Thoracic aorta (tissue), 2 donors: ENCODE measurements around the gene LIF. TPM values are rescaled to one million over a fixed set of nuclear protein-coding genes. Genes with fewer than 3 reads are reported as not detected.

Experiments used
- ATAC-seq: fragments of 150-250 bp; one replicate; pipeline ENCODE4 v1.8.0; 2017; ENCODE audit warnings: low read depth; ENCODE audit not compliant: insufficient number of reproducible peaks, low FRiP score
- DNase-seq: peaks from one replicate; pipeline ENCODE4 v3.0.0-alpha.2; 2020; ENCODE audit warnings: low spot score
- H3K27ac ChIP-seq, 2 donors: fragments of 200-600 bp; sonication (generic); 1 replicate in 1 of 2; 2 replicates in 1 of 2; pipeline ENCODE4 v1.5.1; 2016; ENCODE audit warnings: mild to moderate bottlenecking in 2 of 2, moderate library complexity in 2 of 2
- H3K27me3 ChIP-seq: fragments of 200-600 bp; sonication (generic); replicated peaks from 2 replicates; pipeline ENCODE4 v1.6.0; 2016; ENCODE audit warnings: mild to moderate bottlenecking; ENCODE audit not compliant: insufficient read depth
- H3K36me3 ChIP-seq: fragments of 200-600 bp; sonication (generic); one replicate; pipeline ENCODE4 v1.5.1; 2016
- H3K4me1 ChIP-seq, 2 donors: fragments of 200-600 bp; sonication (generic); 1 replicate in 1 of 2; 2 replicates in 1 of 2; pipeline versions ENCODE4 v1.5.1 to v1.6.0; 2016; ENCODE audit warnings: low read depth in 2 of 2, mild to moderate bottlenecking in 1 of 2; ENCODE audit not compliant: control insufficient read depth in 1 of 2
- H3K4me3 ChIP-seq: fragments of 200-600 bp; sonication (generic); 2 replicates; pipeline ENCODE4 v1.5.1; 2016; ENCODE audit warnings: mild to moderate bottlenecking
- H3K9me3 ChIP-seq: fragments of 200-600 bp; sonication (generic); 2 replicates; pipeline ENCODE4 v1.5.1; 2016
- CTCF ChIP-seq: fragments of 200-600 bp; sonication (generic); IDR thresholded peaks from one replicate; pipeline ENCODE4 v1.5.1; 2019; ENCODE audit warnings: antibody characterized with exemption
- total RNA-seq, 2 donors: library from RNA; depleted of rRNA; stranded (reverse); fragments of >200 nt; gene quantifications; one replicate each; pipeline versions ENCODE4 v1.1.0 to v1.2.3, GENCODE V29; 2016

LIF gene
- total RNA-seq, 2 donors from 2014 or later, result 1.4 to 11.3 TPM

- peaks cover 6 to 16% of the 10 kb centered on the region in 2 donors for H3K4me1 ChIP-seq
- no peak for TF ChIP-seq CTCF
- no peaks in the 10 kb centered on the region for H3K27me3 ChIP-seq
- H3K9me3 ChIP-seq, result no peaks in the 10 kb centered on the region
- no peak overlapping the region for H3K27ac ChIP-seq
- no peak overlapping the region for H3K4me3 ChIP-seq
- peaks cover 20% of the 10 kb centered on the region for H3K36me3 ChIP-seq
- DNase-seq (no peak), ATAC-seq (no peak)
Observed at GRCh38 chr22:30284172-30284571, 37.6 kb upstream of the LIF start.

GRCh38 chr22:30283342-30283741 lies 36.8 kb upstream of the LIF start:
- DNase-seq (no peak), ATAC-seq (no peak)
- Histone ChIP-seq H3K9me3 (no peaks in the 10 kb centered on the region), H3K27ac (no peak overlapping the region), H3K4me3 (no peak overlapping the region), H3K27me3 (no peaks in the 10 kb centered on the region), H3K36me3 (peaks cover 20% of the 10 kb centered on the region), H3K4me1 (peaks cover 6 to 16% of the 10 kb centered on the region in 2 donors)
- no peak for TF ChIP-seq CTCF

- no peaks in the 10 kb centered on the region for H3K9me3 ChIP-seq
- no peak for TF ChIP-seq CTCF
- no peak overlapping the region for H3K4me3 ChIP-seq
- no peaks in the 10 kb centered on the region for H3K27me3 ChIP-seq
- peaks cover 20% of the 10 kb centered on the region for H3K36me3 ChIP-seq
- H3K27ac ChIP-seq, result no peak overlapping the region
- no peak for ATAC-seq
- peaks cover 13 to 16% of the 10 kb centered on the region in 2 donors for H3K4me1 ChIP-seq
- DNase-seq, result no peak
Observed at GRCh38 chr22:30282616-30283046, 36.1 kb upstream of the LIF start.

- no peaks in the 10 kb centered on the region for H3K27me3 ChIP-seq
- ATAC-seq, result no peak
- no peaks in the 10 kb centered on the region for H3K9me3 ChIP-seq
- no peak for DNase-seq
- H3K36me3 ChIP-seq, result peaks cover 10% of the 10 kb centered on the region
- no peak for TF ChIP-seq CTCF
- no peak overlapping the region for H3K27ac ChIP-seq
- no peak overlapping the region for H3K4me3 ChIP-seq
- H3K4me1 ChIP-seq, result peaks cover 20 to 21% of the 10 kb centered on the region in 2 donors
Observed at GRCh38 chr22:30280505-30280904, 33.9 kb upstream of the LIF start.

GRCh38 chr22:30279932-30280331 lies 33.4 kb upstream of the LIF start:
- DNase-seq (no peak), ATAC-seq (no peak)
- Histone ChIP-seq H3K27ac (no peak overlapping the region), H3K4me3 (no peak overlapping the region), H3K27me3 (no peaks in the 10 kb centered on the region), H3K36me3 (peaks cover 4% of the 10 kb centered on the region), H3K9me3 (no peaks in the 10 kb centered on the region), H3K4me1 (peaks cover 20 to 21% of the 10 kb centered on the region in 2 donors)
- TF ChIP-seq CTCF, result no peak
